Neural progenitor cell (in vitro differentiated cells): ENCODE results near the gene JDP2. TPM values are rescaled to one million over a fixed set of nuclear protein-coding genes. Genes with fewer than 3 reads are reported as not detected.

Source experiments
- DNase-seq: peaks from one replicate; pipeline ENCODE4 v3.0.0-alpha.2; 2016; ENCODE audit warnings: low spot score
- H2AFZ ChIP-seq: fragments of 200-600 bp; sonication (generic); replicated peaks from 2 replicates; pipeline ENCODE4 v1.6.1; 2016; ENCODE audit warnings: antibody characterized with exemption
- H3F3A ChIP-seq: fragments of 200-600 bp; sonication (generic); 2 replicates; pipeline ENCODE4 v1.6.1; 2016; ENCODE audit warnings: antibody characterized with exemption, low read depth
- H3K27ac ChIP-seq: fragments of 200-600 bp; sonication (generic); 2 replicates; pipeline ENCODE4 v1.5.1; 2016; ENCODE audit warnings: mild to moderate bottlenecking
- H3K27me3 ChIP-seq: fragments of 200-600 bp; sonication (generic); 2 replicates; pipeline ENCODE4 v1.6.1; 2016; ENCODE audit warnings: mild to moderate bottlenecking, moderate library complexity
- H3K36me3 ChIP-seq: fragments of 200-600 bp; sonication (generic); 2 replicates; pipeline ENCODE4 v1.5.1; 2016
- H3K4me1 ChIP-seq: fragments of 200-600 bp; sonication (generic); 2 replicates; pipeline ENCODE4 v1.6.1; 2016; ENCODE audit warnings: mixed run types
- H3K4me2 ChIP-seq: fragments of 200-600 bp; sonication (generic); 2 replicates; pipeline ENCODE4 v1.6.1; 2016
- H3K4me3 ChIP-seq: fragments of 200-600 bp; sonication (generic); 2 replicates; pipeline ENCODE4 v1.5.1; 2016
- H3K79me2 ChIP-seq: fragments of 200-600 bp; sonication (generic); 2 replicates; pipeline ENCODE4 v1.6.1; 2016; ENCODE audit warnings: low read depth
- H3K9ac ChIP-seq: fragments of 200-600 bp; sonication (generic); 2 replicates; pipeline ENCODE4 v1.6.1; 2016
- H3K9me3 ChIP-seq: fragments of 200-600 bp; sonication (generic); 2 replicates; pipeline ENCODE4 v1.5.1; 2016; ENCODE audit warnings: low read depth
- H4K20me1 ChIP-seq: fragments of 200-600 bp; sonication (generic); 2 replicates; pipeline ENCODE4 v1.6.1; 2016; ENCODE audit warnings: low read depth
- H3K27ac Mint-ChIP-seq: 3 replicates; pipeline ENCODE4 v1.8.0; 2021; ENCODE audit warnings: mixed read lengths
- H3K27me3 Mint-ChIP-seq: 2 replicates; pipeline ENCODE4 v1.8.0; 2022; ENCODE audit warnings: low read depth, mild to moderate bottlenecking, inconsistent platforms, moderate library complexity, mixed read lengths; ENCODE audit not compliant: insufficient read depth
- H3K36me3 Mint-ChIP-seq: 3 replicates; pipeline ENCODE4 v1.8.0; 2021; ENCODE audit warnings: mixed read lengths
- H3K4me1 Mint-ChIP-seq: 3 replicates; pipeline ENCODE4 v1.8.0; 2021; ENCODE audit warnings: mixed read lengths
- H3K4me3 Mint-ChIP-seq: 3 replicates; pipeline ENCODE4 v1.8.0; 2021; ENCODE audit warnings: mild to moderate bottlenecking, moderate library complexity, mixed read lengths
- H3K9me3 Mint-ChIP-seq: 3 replicates; pipeline ENCODE4 v1.8.0; 2020; ENCODE audit warnings: mixed read lengths
- CTCF ChIP-seq: fragments of 200-600 bp; sonication (generic); IDR thresholded peaks from 2 replicates; pipeline ENCODE4 v1.5.1; 2017; ENCODE audit warnings: antibody characterized with exemption, mild to moderate bottlenecking
- EZH2 ChIP-seq: fragments of 200-600 bp; sonication (generic); IDR thresholded peaks from 2 replicates; pipeline ENCODE4 v1.6.1; 2017; ENCODE audit warnings: antibody characterized with exemption, mild to moderate bottlenecking, moderate library complexity
- EZH2phosphoT487 ChIP-seq: fragments of 200-600 bp; sonication (generic); IDR thresholded peaks from 2 replicates; pipeline ENCODE4 v1.6.1; 2017; ENCODE audit warnings: antibody characterized with exemption
- total RNA-seq: library from RNA; depleted of rRNA; stranded (reverse); fragments of >200 nt; gene quantifications from 2 replicates; pipeline ENCODE4 v1.2.3, GENCODE V29; 2015; ENCODE audit warnings: low replicate concordance

Gene JDP2
- total RNA-seq, 1 donor from 2014 or later, result 2.5 TPM

- H2AFZ ChIP-seq, result no peak overlapping the region
- H3K4me1 Mint-ChIP-seq, result peaks cover 19% of the 10 kb centered on the region
- peak; percentile 64 for DNase-seq
Measured at GRCh38 chr14:75479770-75480600, 52.2 kb downstream of the JDP2 start.

GRCh38 chr14:75482366-75482765 lies 54.5 kb downstream of the JDP2 start:
- H3K4me3 Mint-ChIP-seq, result no peak overlapping the region
- H3K4me1 Mint-ChIP-seq, result peaks cover 12% of the 10 kb centered on the region
- peaks cover 4% of the 10 kb centered on the region for H3K27me3 Mint-ChIP-seq
- no peak overlapping the region for H3K27ac ChIP-seq
- no peaks in the 10 kb centered on the region for H4K20me1 ChIP-seq
- no peak overlapping the region for H3K27ac Mint-ChIP-seq
- TF ChIP-seq EZH2phosphoT487 (no peak), CTCF (no peak), EZH2 (no peak)
- no peaks in the 10 kb centered on the region for H3K9me3 Mint-ChIP-seq
- no peaks in the 10 kb centered on the region for H3K79me2 ChIP-seq
- peaks cover 10% of the 10 kb centered on the region for H3K4me1 ChIP-seq
- no peaks in the 10 kb centered on the region for H3K36me3 Mint-ChIP-seq
- no peak overlapping the region for H3K4me2 ChIP-seq
- H3K36me3 ChIP-seq, result no peaks in the 10 kb centered on the region
- no peak for DNase-seq
- no peaks in the 10 kb centered on the region for H3K27me3 ChIP-seq
- no peak overlapping the region for H2AFZ ChIP-seq
- no peak overlapping the region for H3K4me3 ChIP-seq
- peaks cover 17% of the 10 kb centered on the region for H3F3A ChIP-seq
- no peak overlapping the region for H3K9ac ChIP-seq
- H3K9me3 ChIP-seq, result no peaks in the 10 kb centered on the region

More at GRCh38 chr14:75479770-75480600, 52.2 kb downstream of the JDP2 start:
- Mint-ChIP-seq H3K4me3 (no peak overlapping the region), H3K27ac (peak overlapping the region; percentile 42), H3K9me3 (no peaks in the 10 kb centered on the region), H3K27me3 (peaks cover 4% of the 10 kb centered on the region), H3K36me3 (no peaks in the 10 kb centered on the region)
- Histone ChIP-seq H3K36me3 (no peaks in the 10 kb centered on the region), H3K9me3 (no peaks in the 10 kb centered on the region), H3K27ac (peak overlapping the region; percentile 65), H4K20me1 (no peaks in the 10 kb centered on the region), H3K4me3 (no peak overlapping the region), H3K4me2 (peak overlapping the region; percentile 49), H3K4me1 (peaks cover 10% of the 10 kb centered on the region), H3K27me3 (no peaks in the 10 kb centered on the region), H3K9ac (no peak overlapping the region), H3K79me2 (no peaks in the 10 kb centered on the region), H3F3A (peaks cover 21% of the 10 kb centered on the region)
- no peak for TF ChIP-seq EZH2phosphoT487
- no peak for TF ChIP-seq EZH2
- TF ChIP-seq CTCF, result no peak

- Mint-ChIP-seq H3K27ac (no peak overlapping the region), H3K4me1 (peaks cover 9% of the 10 kb centered on the region), H3K4me3 (no peak overlapping the region), H3K27me3 (peaks cover 2% of the 10 kb centered on the region), H3K9me3 (no peaks in the 10 kb centered on the region), H3K36me3 (no peaks in the 10 kb centered on the region)
- Histone ChIP-seq H2AFZ (no peak overlapping the region), H3K9me3 (no peaks in the 10 kb centered on the region), H3K79me2 (no peaks in the 10 kb centered on the region), H3K4me3 (no peak overlapping the region), H3K4me1 (peaks cover 6% of the 10 kb centered on the region), H3F3A (peaks cover 7% of the 10 kb centered on the region), H3K9ac (no peak overlapping the region), H3K27ac (no peak overlapping the region), H4K20me1 (no peaks in the 10 kb centered on the region), H3K27me3 (no peaks in the 10 kb centered on the region), H3K4me2 (no peak overlapping the region), H3K36me3 (no peaks in the 10 kb centered on the region)
- TF ChIP-seq EZH2 (no peak), CTCF (no peak), EZH2phosphoT487 (no peak)
- DNase-seq, result no peak
Measured at GRCh38 chr14:75484711-75485429, 57.0 kb downstream of the JDP2 start.
